HepG2 (cell line): ENCODE measurements around the gene ZNF493.

ENCODE experiments used
- CTCF ChIP-seq: sonication (generic); formaldehyde crosslinking; IDR thresholded peaks from 2 replicates; pipeline ENCODE4 v1.5.0; 2020; ENCODE audit warnings: mild to moderate bottlenecking, missing genetic modification reagents, moderate library complexity
- ELF4 ChIP-seq: sonication (generic); formaldehyde crosslinking; IDR thresholded peaks from 2 replicates; pipeline ENCODE4 v1.5.0; 2020; ENCODE audit warnings: missing genetic modification reagents, mild to moderate bottlenecking, moderate library complexity, borderline replicate concordance
- EZH2 ChIP-seq: conservative IDR thresholded peaks from 2 replicates; pipeline ENCODE4 v1.6.1; 2012; ENCODE audit warnings: mild to moderate bottlenecking, low read depth, low read length, moderate library complexity
- POLR2A ChIP-seq, 2 experiments: IDR thresholded peaks; 2 replicates each; pipeline ENCODE4 v1.6.1; 2011; ENCODE audit warnings: low read depth in 2 of 2, low read length in 2 of 2, mild to moderate bottlenecking in 1 of 2, moderate library complexity in 1 of 2; ENCODE audit not compliant: insufficient read depth in 1 of 2
- POLR2AphosphoS5 ChIP-seq: IDR thresholded peaks from 2 replicates; pipeline ENCODE4 v1.6.1; 2012; ENCODE audit warnings: low read depth, low read length
- PPARG ChIP-seq: conservative IDR thresholded peaks from 2 replicates; pipeline ENCODE4 v1.6.1; 2016; ENCODE audit warnings: missing biosample characterization, missing genetic modification reagents
- SRF ChIP-seq: IDR thresholded peaks from 2 replicates; pipeline ENCODE4 v1.6.1; 2011; ENCODE audit warnings: mild to moderate bottlenecking, low read depth, low read length, moderate library complexity
- SRSF9 ChIP-seq: fragments of 200-400 bp; formaldehyde crosslinking; IDR thresholded peaks from 2 replicates; pipeline ENCODE4 v1.6.1; 2018; ENCODE audit warnings: borderline replicate concordance, mild to moderate bottlenecking, low read depth, low read length; ENCODE audit not compliant: insufficient read depth, poor library complexity, severe bottlenecking
- TFE3 ChIP-seq: IDR thresholded peaks from 2 replicates; pipeline ENCODE4 v1.6.1; 2016
- THAP7 ChIP-seq: sonication (generic); formaldehyde crosslinking; IDR thresholded peaks from 2 replicates; pipeline ENCODE4 v1.8.1; 2023; ENCODE audit warnings: mild to moderate bottlenecking, missing genetic modification reagents
- ZNF121 ChIP-seq: sonication (generic); formaldehyde crosslinking; IDR thresholded peaks from 2 replicates; pipeline ENCODE4 v1.5.0; 2020; ENCODE audit warnings: mild to moderate bottlenecking, missing genetic modification reagents
- ZNF780A ChIP-seq: sonication (generic); formaldehyde crosslinking; IDR thresholded peaks from 2 replicates; pipeline ENCODE4 v1.8.0; 2022; ENCODE audit warnings: mild to moderate bottlenecking, missing genetic modification reagents, moderate library complexity
- ZXDC ChIP-seq: sonication (generic); formaldehyde crosslinking; IDR thresholded peaks from 2 replicates; pipeline ENCODE4 v1.5.0; 2020; ENCODE audit warnings: mild to moderate bottlenecking, missing genetic modification reagents

GRCh38 chr19:21440321-21440720, 43.4 kb downstream of the ZNF493 start:
- TF ChIP-seq POLR2AphosphoS5 = no peak
- no peak for TF ChIP-seq PPARG
- TF ChIP-seq CTCF (CRISPR knock-in tag) = no peak
- no peak for TF ChIP-seq TFE3 (CRISPR knock-in tag)
- no peak for TF ChIP-seq ZNF780A (CRISPR knock-in tag)
- TF ChIP-seq THAP7 (CRISPR knock-in tag) = no peak
- TF ChIP-seq ZNF121 (CRISPR knock-in tag) = no peak
- TF ChIP-seq SRF = no peak
- TF ChIP-seq EZH2 = no peak
- no peak for TF ChIP-seq SRSF9
- TF ChIP-seq ELF4 (CRISPR knock-in tag) = no peak
- TF ChIP-seq POLR2A (IDR thresholded peaks at IDR 0.05; ENCODE audit: insufficient read depth in 1 of 2, low read depth in 2 of 2, low read length in 2 of 2) = no peak
- no peak for TF ChIP-seq ZXDC (CRISPR knock-in tag)
